T1000 (cell line): ENCODE results near the gene ATG5.
"Not testable (repeated sequence)": the region's sequence is repeated elsewhere in the genome, so short reads cannot be mapped to it uniquely, and the experiment has no call there.

Experiments used
- DNase-seq: peaks from one replicate; lab custom pipeline; 2025; ENCODE audit warnings: mixed read lengths; lab: John Stamatoyannopoulos, UW

The ATG5 gene

DNA sequence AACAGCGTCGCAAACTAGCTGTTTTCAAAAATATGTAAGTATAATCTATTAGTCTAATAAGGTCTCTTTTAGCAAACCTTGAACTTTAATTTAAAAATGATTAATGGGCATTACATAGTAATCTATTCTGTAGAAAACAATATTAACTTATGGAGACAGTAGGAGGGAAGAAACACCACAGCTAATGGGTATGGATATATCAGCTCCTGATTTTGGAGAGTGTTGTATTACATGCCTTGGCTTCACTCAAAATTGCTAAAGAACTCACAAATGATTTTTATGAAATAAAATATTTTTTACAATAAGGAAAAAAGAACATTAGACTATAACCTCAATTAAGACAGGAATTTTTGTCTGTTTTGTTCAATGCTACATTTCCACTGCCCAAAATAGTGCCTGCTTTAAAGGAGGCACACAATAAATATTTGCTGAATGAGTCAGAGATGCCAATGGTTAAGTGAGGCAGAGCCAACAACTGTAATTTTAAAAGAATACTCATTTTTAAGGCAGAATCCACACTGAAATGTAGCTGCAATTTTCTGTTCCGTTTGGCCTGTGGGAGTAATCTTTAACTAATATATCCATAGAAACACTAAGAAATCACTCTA is 15.7 kb downstream of the ATG5 start:
- no peak for DNase-seq

DNA sequence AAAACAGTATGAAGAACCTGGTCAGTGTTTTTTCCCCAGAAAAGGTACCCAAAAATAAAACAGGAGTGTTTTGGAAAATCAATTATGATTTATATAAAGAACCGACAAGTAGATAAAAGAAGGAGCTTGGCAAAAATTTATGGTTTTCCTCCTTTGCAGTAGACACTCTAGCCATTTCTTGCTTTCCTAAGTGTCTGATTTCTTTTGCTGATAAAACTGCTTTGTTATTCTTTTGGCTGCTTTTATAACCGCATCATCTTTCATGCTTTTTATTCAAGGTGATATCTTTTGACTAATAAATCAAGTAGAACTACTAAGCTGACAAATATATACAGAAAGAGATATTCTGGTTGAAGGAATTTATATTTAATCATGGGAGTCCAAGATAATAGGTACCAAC is 16.6 kb downstream of the ATG5 start:
- no peak for DNase-seq

GRCh38 chr6:106305740-106306139 is 19.8 kb downstream of the ATG5 start:
- DNase-seq, result no peak

DNA sequence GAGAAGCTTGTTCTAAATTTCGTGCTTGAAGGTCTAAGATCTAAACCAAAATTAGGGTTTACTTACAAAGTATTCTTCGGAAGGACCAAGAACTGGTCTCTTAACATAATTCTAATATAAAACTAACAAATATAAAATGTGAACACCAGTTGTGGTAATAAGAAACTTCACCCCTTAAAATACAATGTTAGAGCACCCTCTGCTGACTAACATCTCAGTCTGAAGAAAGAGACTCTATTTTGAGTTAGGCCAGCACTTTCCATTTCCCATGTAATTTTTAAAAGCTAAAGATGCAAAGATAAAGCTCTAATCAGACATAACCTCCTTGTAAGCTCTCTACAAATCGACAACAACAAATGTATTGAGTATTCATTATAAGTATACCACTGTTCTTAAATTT is 24.6 kb downstream of the ATG5 start:
- no peak for DNase-seq

DNA sequence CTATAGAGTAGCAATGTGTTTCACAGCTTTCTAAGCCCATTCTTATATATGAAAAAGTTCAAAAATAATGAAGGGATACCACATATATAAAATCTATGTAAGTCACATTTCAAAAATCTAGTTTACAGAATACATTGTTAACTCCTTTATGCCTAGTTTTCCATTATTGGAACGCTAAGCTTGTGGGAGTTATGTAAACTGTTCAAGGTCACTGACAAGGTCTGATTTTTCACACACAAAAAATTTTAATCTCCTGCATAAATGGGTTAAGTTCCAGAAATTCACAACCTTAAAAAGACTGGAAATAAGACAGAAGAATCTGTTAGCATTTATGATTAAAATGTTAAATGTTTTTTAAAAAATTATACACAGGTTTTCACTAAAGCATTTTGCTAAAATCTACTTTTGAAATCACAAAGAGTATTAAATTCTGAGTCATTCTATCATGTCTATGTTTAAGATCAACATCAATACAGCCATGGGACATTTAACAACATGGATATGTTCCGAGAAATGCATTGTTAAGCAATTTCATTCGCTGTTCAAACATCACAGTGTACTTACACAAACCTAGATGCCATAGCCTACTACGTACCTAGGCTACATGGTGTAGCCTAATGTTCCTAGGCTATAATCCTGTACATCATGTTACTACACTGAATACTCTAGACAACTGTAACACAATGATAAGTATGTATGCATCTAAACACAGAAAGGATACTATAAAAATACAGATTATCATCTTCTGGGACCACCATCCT is 25.4 kb downstream of the ATG5 start:
- DNase-seq, result no peak

GRCh38 chr6:106293116-106293515 is 32.4 kb downstream of the ATG5 start:
- DNase-seq, result no peak

GRCh38 chr6:106290954-106291353 is 34.6 kb downstream of the ATG5 start:
- DNase-seq, result no peak

- DNase-seq, result no peak
Measured at GRCh38 chr6:106290032-106290431, 35.5 kb downstream of the ATG5 start.

DNA sequence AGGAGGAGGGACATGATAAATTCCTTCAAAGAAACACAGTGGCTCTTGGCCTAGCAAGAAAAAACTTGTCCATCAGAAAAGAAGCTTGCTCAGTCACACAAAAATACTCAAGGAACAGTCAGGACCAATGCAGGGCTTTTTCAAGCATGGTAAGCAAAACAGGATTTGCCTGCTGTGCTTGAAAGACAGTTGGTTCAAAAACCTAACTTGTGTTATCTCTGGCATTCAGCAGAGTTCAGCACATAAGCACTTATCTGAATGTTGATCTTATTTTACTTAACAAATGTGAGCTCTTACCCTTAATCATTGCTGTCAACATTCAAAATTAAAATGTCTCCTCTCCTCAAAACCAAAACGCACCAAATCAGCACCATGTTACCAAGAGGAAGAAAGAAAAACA is 38.3 kb downstream of the ATG5 start:
- no peak for DNase-seq

DNA sequence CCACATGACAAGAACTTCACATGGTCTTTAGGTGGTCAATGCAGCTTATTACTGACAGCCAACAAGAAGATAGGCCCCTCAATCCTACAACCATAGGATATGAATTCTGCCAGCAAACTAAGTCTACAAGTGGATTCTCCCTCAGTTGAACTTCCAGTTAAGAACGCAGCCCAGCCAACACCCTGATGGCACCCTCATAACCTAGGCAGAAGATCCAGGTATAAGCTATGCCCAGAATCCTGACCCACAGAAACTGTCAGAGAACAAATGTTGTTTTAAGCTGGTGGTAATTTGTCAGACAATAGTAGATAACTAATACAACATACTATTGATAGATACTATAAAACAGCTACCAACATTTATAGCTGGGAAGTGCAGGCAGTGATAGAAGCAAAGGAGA is 38.8 kb downstream of the ATG5 start:
- DNase-seq, result no peak

- no peak for DNase-seq
Measured at GRCh38 chr6:106283481-106283880, 42.1 kb downstream of the ATG5 start.

DNA sequence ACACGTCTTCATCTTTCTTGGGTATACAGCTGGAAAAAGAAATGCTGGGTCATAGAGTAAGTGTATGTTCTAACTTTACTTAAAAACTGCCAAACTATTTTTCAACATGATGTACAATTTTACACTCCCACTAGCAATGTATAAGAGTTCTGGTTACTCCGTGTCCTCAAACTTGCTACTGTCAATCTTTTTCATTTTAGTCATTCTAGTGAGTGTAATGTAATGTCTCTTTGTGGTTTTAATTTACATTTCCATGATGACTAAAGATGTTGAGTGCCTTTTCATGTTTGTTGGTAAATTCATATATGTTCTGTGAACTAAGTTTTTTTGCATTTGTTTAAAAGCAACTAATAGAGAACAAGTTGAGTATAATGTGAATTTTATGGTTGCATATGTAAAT is 43.9 kb downstream of the ATG5 start:
- no peak for DNase-seq

DNA sequence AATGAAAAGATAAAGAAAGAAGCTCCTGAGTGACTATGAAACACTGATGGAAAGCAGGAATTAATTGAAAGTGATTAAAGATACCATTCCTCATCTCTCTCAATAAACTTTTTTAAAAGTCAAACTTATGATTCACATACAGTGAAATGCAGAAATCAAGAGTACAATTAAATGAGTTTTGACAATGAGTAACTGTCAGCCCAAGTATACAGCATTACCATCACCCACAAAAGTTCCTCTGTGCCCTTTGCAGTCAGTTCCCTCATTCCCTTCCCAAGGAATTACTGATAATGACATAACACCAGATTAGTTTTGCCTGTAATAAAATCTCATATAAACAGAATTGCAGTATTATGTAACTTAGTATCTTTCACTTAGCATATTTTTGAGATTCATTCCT is 44.5 kb downstream of the ATG5 start:
- DNase-seq, result no peak

DNA sequence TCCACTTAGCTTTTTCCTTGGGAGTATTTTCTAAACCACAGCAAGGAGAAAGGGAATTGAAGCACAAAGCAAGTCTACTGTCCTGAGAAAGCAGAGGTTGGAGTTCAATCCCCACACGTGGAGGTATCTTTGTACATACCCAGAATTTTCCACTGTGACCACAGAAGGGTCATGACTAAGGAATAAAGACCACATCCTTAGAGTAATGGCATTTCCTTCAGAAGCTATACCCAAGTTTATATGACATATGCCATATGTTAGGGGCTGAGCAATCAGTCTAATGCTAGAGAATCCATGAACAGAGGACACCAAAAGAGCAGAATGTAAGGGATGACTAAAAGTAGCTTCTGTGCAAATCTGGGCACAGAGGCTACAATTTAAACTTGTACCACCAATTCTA is 46.4 kb downstream of the ATG5 start:
- no peak for DNase-seq

GRCh38 chr6:106275692-106276091 is 49.9 kb downstream of the ATG5 start:
- no peak for DNase-seq

GRCh38 chr6:106273087-106273486 is 52.5 kb downstream of the ATG5 start:
- no peak for DNase-seq

- no peak for DNase-seq
Measured at GRCh38 chr6:106272287-106272686, 53.3 kb downstream of the ATG5 start.

DNA sequence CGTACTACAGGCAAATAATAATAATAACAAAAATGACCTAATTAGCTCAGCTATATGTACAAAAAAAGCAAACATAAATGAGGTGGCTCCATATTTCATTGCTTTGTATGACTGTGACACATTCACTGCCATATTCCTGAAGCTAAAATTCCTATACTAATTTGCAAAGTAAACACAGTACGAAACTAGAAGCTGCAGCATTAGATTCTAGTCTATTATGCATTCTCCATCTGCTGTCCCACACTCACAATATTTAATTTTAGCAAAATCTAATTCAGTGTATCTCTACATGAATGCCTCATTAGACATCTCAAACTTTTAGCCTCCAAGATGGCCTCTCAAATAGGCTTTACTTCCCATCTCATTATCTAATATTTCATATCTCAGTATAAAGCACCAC is 55.1 kb downstream of the ATG5 start:
- DNase-seq, result no peak

DNA sequence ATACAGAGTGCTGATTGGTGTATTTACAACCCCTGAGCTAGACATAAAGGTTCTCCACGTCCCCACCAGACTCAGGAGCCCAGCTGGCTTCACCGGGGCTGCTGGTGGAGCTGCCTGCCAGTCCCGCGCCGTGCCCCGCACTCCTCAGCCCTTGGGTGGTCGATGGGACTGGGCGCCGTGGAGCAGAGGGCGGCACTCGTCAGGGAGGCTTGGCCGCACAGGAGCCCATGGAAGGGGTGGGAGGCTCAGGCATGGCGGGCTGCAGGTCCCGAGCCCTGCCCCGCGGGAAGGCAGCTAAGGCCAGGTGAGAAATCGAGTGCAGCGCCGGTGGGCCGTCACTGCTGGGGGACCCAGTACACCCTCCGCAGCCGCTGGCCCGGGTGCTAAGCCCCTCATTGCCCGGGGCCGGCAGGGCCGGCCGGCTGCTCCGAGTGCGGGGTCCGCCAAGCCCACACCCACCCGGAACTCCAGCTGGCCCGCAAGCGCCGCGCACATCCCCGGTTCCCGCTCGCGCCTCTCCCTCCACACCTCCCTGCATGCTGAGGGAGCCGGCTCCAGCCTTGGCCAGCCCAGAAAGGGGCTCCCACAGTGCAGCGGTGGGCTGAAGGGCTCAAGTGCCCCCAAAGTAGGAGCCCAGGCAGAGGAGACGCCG is 56.2 kb downstream of the ATG5 start:
- DNase-seq, result not testable (repeated sequence)

DNA sequence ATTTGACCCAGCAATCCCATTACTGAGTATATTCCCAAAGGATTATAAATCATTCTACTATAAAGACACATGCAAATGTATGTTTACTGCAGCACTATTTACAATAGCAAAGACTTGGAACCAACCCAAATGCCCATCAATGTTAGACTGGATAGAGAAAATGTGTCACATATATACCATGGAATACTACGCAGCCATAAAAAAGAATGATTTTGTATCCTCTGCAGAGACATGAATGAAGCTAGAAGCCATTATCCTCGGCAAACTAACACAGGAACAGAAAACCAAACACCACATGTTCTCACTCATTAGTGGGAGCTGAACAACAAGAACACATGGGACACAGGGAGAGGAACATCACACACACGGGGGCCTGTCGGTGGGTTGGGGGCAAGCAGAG is 57.1 kb downstream of the ATG5 start:
- DNase-seq, result not testable (repeated sequence)

DNA sequence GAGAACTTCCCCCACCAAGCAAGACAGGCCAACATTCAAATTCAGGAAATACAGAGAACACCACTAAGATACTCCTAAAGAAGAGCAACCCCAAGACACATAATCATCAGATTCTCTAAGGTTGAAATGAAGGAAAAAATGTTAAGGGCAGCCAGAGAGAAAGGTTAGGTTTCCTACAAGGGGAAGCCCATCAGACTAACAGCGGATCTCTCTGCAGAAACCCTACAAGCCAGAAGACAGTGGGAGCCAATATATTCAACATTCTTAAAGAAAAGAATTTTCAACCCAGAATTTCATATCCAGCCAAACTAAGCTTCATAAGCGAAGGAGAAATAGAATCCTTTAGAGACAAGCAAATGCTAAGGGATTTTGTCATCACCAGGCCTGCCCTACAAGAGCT is 61.1 kb downstream of the ATG5 start:
- not testable (repeated sequence) for DNase-seq

- DNase-seq, result not testable (repeated sequence)
Measured at GRCh38 chr6:106259748-106260147, 65.8 kb downstream of the ATG5 start.

GRCh38 chr6:106258726-106259125 is 66.8 kb downstream of the ATG5 start:
- DNase-seq, result no peak
